K562 (cell line): ENCODE data around the gene DCAF4.

ENCODE experiments used
- BHLHE40 ChIP-seq: IDR thresholded peaks from 2 replicates; pipeline ENCODE4 v1.6.1; 2011; ENCODE audit warnings: low read length, improper control_type of control experiment
- CREB1 ChIP-seq, 2 experiments: sonication (generic) in 1 of 2; formaldehyde crosslinking in 1 of 2; IDR thresholded peaks; 2 replicates each; pipeline versions ENCODE4 v1.6.1 to v1.8.0; 2012 to 2022; ENCODE audit warnings: inconsistent platforms in 1 of 2, mild to moderate bottlenecking in 1 of 2, missing genetic modification reagents in 1 of 2, moderate library complexity in 1 of 2
- ETV6 ChIP-seq, 3 experiments: fragments of 150-350 bp in 1 of 3; sonication (generic) in 1 of 3; formaldehyde crosslinking in 1 of 3; IDR thresholded peaks; 2 replicates each; pipeline versions ENCODE4 v1.6.1 to v1.8.0; 2014 to 2022; ENCODE audit warnings: borderline replicate concordance in 2 of 3, low read depth in 2 of 3, antibody characterized with exemption in 1 of 3, low read length in 1 of 3, mild to moderate bottlenecking in 1 of 3, missing genetic modification reagents in 1 of 3
- EZH2 ChIP-seq: IDR thresholded peaks from 2 replicates; pipeline ENCODE4 v1.6.1; 2012; ENCODE audit warnings: low read depth, mild to moderate bottlenecking, inconsistent platforms, low read length, borderline replicate concordance
- ID3 ChIP-seq, 2 experiments: fragments of 250-450 bp in 1 of 2; fragments of 450-650 bp in 1 of 2; sonication (Bioruptor Pico) in 1 of 2; IDR thresholded peaks; 2 replicates each; pipeline versions ENCODE4 v1.6.1 to v1.8.0; 2016 to 2021; ENCODE audit warnings: mild to moderate bottlenecking in 2 of 2, moderate library complexity in 2 of 2, missing compliant biosample characterization in 1 of 2, missing genetic modification characterization in 1 of 2
- MTA1 ChIP-seq: fragments of 450-650 bp; IDR thresholded peaks from 2 replicates; pipeline ENCODE4 v1.6.1; 2017; ENCODE audit warnings: borderline replicate concordance
- MYC ChIP-seq, 2 experiments: fragments of 250-450 bp in 1 of 2; sonication (Bioruptor Pico) in 1 of 2; IDR thresholded peaks; 2 replicates each; pipeline versions ENCODE4 v1.5.1 to v1.6.1; 2012 to 2021; ENCODE audit warnings: low read depth in 2 of 2, borderline replicate concordance in 1 of 2, improper control_type of control experiment in 1 of 2, low read length in 1 of 2, mild to moderate bottlenecking in 1 of 2, moderate library complexity in 1 of 2
- NRF1 ChIP-seq, 2 experiments: fragments of 450-650 bp; IDR thresholded peaks in 1 of 2; conservative IDR thresholded peaks in 1 of 2; 2 replicates each; pipeline ENCODE4 v1.6.1; 2014; ENCODE audit warnings: mild to moderate bottlenecking in 2 of 2
- TAF1 ChIP-seq: IDR thresholded peaks from 2 replicates; pipeline ENCODE4 v1.6.1; 2011; ENCODE audit warnings: mild to moderate bottlenecking, low read length, moderate library complexity; ENCODE audit not compliant: insufficient read depth, control insufficient read depth, severe bottlenecking; ENCODE audit errors: extremely low read depth
- XRCC4 ChIP-seq: IDR thresholded peaks from one replicate; pipeline ENCODE4 v1.6.1; 2011; ENCODE audit not compliant: insufficient read depth, insufficient read length; ENCODE audit errors: extremely low read depth
- YBX1 ChIP-seq: fragments of 450-650 bp; IDR thresholded peaks from 2 replicates; pipeline ENCODE4 v1.7.1; 2016; ENCODE audit warnings: mild to moderate bottlenecking
- TF ChIP-seq, protein P1 (sequence below), 3 experiments: IDR thresholded peaks in 2 of 3; conservative IDR thresholded peaks in 1 of 3; 2 replicates each; pipeline ENCODE4 v1.5.1; 2011 to 2012; ENCODE audit warnings: low read length in 3 of 3, mild to moderate bottlenecking in 3 of 3, control low read depth in 2 of 3, improper control_type of control experiment in 1 of 3, inconsistent platforms in 1 of 3, low read depth in 1 of 3, mixed read lengths in 1 of 3, moderate library complexity in 1 of 3; ENCODE audit not compliant: insufficient read depth in 2 of 3

DNA sequence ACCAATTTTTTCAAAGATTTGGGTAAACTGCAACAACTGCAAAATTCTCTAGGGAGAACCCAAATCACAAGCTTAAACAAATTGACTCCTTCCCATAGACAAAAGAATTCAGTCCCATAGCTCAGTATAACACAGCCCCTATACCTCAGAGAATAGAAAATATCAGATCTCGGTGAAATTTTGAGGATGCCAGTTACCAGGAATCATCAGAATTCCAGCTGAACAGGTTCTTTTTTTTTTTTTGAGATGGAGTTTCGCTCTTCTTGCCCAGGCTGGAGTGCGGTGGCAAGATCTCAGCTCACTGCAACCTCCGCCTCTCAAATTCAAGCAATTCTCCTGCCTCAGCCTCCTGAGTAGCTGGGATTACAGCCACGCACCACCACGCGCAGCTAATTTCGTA lies 63.9 kb downstream of the DCAF4 start:
- no peak for TF ChIP-seq YBX1
- TF ChIP-seq ID3 (CRISPR knock-in tag; IDR thresholded peaks at IDR 0.05) = no peak
- no peak for TF ChIP-seq ID3 (tag; IDR thresholded peaks at IDR 0.05)
- no peak for TF ChIP-seq XRCC4
- TF ChIP-seq ETV6 (IDR thresholded peaks at IDR 0.05; ENCODE audit: borderline replicate concordance in 1 of 2, low read depth in 2 of 2, low read length in 1 of 2) = no peak
- TF ChIP-seq ETV6 (CRISPR knock-in tag; IDR thresholded peaks at IDR 0.05; ENCODE audit: borderline replicate concordance) = no peak
- no peak for TF ChIP-seq CREB1 (IDR thresholded peaks at IDR 0.05)
- no peak for TF ChIP-seq CREB1 (CRISPR knock-in tag; IDR thresholded peaks at IDR 0.05)
- no peak for TF ChIP-seq MYC (IDR thresholded peaks at IDR 0.05; ENCODE audit: low read depth, low read length)
- no peak for TF ChIP-seq MYC (CRISPR knock-in tag; IDR thresholded peaks at IDR 0.05; ENCODE audit: borderline replicate concordance, low read depth)
- no peak for TF ChIP-seq NRF1 (conservative IDR thresholded peaks at IDR 0.05 in 1 of 2, IDR thresholded peaks at IDR 0.05 in 1 of 2)
- TF ChIP-seq, protein P1, sequence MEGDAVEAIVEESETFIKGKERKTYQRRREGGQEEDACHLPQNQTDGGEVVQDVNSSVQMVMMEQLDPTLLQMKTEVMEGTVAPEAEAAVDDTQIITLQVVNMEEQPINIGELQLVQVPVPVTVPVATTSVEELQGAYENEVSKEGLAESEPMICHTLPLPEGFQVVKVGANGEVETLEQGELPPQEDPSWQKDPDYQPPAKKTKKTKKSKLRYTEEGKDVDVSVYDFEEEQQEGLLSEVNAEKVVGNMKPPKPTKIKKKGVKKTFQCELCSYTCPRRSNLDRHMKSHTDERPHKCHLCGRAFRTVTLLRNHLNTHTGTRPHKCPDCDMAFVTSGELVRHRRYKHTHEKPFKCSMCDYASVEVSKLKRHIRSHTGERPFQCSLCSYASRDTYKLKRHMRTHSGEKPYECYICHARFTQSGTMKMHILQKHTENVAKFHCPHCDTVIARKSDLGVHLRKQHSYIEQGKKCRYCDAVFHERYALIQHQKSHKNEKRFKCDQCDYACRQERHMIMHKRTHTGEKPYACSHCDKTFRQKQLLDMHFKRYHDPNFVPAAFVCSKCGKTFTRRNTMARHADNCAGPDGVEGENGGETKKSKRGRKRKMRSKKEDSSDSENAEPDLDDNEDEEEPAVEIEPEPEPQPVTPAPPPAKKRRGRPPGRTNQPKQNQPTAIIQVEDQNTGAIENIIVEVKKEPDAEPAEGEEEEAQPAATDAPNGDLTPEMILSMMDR (IDR thresholded peaks at IDR 0.05 in 2 of 3, conservative IDR thresholded peaks at IDR 0.05 in 1 of 3; ENCODE audit: insufficient read depth in 2 of 3, low read depth in 1 of 3, low read length in 3 of 3) = no peak
- TF ChIP-seq MTA1 = no peak
- no peak for TF ChIP-seq EZH2
- TF ChIP-seq TAF1 = no peak
- no peak for TF ChIP-seq BHLHE40
